Stromal cell of bone marrow (primary cell): ENCODE measurements around the gene LENG1.
"Not testable (repeated sequence)": the region's sequence is repeated elsewhere in the genome, so short reads cannot be mapped to it uniquely, and the experiment has no call there.

ENCODE experiments used
- DNase-seq: peaks from one replicate; pipeline ENCODE4 v3.0.0-alpha.2; 2012; ENCODE audit warnings: low read depth

Gene LENG1

DNA sequence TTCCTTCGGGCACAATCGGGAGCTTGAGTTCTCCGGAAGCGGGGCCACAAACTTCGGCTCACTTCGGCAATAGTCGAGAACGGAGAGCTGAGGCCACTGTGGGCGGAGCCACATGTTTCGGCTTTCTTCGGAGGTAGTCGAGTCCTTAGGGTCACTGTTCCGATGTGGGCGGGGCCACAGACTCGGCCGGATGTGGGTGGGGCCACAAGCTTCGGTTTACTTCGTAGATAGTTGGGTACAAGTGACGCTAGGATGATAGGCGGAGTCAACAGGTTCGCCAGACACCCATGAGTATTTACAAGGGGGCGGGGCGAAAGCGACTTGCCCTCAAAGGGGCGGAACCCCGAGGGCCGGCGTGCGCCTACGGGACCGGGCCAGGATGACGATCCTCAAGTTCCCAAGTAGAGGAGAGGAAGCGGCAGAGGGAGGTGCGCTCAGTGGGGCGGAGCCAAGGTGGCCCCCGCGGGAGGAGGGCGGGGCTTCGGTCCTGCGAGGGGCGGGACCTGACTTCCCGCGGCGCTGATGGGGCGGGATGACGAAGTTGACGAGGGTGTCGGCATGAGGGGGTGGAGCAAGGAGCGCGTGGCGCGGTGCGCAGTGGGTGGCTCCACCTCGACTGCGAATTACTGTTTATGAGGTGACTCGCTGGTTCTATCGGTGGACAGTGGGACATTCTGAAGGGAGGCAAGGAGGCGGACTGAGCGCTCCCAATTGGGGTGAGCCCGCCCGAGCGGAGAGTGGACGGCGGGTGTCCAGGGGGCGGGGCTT, 30.4 kb upstream of the LENG1 start:
- DNase-seq = peak; percentile 99

DNA sequence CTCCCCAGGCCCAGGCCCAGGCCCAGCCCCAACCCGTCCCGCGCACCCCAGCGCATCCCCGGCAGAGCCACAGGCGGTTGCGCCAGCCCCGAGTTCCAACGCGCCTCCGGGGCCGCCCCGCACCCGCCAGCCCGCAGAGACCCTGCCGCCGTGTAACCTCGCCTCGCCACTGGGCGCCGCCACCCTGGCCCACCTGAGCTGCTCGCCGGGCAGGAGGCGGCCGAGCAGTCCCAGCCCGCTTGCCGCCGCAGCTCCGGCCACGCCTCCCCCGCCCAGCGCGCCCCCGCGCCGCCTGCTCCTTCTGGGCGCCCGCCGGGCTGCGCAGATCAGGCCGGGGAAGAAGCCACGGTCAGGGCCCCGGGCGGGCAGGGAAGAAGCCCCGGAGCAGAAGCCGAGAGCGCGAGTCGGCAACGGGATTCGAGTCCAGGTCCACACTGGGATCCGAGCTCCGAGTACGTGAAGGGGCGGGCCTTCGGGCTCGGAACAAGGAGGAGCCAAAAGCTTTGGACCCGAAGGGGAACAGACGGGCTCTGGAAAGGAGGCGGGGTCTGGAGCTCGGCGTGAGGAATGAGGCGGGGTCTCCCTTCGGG, 29.7 kb upstream of the LENG1 start, which contains the start of gene MBOAT7:
MBOAT7 (minus strand) TSS at position 436 of the 590 bp plus-strand sequence. CDS start 1,072 bp downstream, outside the sequence.
- DNase-seq = no peak

DNA sequence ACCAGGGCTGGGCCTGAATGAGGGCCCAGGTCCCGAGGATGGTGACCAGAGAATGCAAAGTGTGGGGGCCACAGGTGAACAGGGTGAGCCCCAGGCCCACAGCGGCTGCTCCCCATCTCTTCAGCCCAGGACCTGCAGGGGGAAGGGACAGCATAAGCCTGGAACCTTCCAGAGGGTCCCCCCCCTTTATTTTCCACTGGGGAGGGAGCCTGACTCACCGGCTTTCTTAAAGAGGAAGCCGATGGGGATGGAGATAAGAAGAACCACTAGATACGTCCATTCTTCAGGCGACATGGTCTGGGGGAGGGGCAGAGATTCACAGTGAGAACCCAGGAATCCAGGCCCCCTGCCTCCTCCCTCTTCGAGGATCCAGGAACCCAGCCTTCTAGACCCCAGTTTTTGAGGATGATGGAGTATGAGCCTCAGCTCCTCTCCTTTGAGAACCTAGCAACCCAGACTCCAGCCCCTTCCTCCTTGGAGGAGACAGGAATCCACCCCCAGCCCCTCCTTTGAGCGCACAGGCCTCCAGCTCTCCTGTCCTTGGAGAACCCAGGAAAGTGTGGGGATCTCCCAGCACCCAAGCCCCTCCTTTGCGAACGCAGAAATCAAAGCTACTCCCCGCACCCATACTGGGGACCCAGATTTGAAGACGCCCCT, 28.8 kb upstream of the LENG1 start:
- no peak for DNase-seq

DNA sequence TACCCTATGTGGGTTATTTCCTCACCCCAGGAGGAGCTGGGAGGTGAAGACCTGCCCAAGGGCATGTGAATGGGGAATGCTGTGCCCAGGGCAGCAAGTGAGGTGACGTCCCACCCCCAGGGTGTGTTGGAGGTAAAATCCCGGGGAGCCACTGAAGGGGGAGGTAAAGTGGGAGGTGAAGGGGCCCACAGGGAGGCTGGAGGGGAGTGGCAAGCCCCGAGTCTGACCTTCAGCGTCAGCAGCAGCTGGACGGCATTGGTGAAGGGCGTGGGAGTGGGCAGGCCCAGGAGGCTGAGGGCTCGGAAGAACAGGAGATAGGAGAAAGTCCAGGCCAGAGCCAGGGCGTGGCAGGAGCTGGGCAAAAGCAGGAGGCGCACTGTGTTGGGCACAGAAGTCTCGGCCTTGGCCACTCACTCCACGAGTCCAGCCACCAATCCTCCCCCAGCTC, 27.4 kb upstream of the LENG1 start:
- DNase-seq = no peak

DNA sequence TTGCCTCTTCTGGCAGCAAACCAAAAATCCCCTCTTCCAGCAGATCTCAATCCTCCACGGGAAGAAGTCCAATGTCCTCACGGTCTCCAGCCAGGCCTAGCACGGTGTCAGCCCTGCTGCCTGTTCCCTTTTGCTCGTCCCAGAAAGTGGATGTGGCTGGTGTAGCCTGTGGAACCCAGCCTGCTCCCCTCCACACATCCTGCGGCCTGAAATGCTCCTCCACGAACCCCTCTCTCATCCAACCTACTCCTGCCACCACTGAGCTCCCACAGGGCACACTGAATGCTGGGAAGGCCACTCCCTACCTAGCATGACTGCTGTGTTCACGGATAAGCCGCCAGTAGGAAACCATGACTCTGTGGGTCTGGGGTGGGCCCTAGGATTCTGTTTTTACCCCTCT, 26.8 kb upstream of the LENG1 start:
- no peak for DNase-seq

DNA sequence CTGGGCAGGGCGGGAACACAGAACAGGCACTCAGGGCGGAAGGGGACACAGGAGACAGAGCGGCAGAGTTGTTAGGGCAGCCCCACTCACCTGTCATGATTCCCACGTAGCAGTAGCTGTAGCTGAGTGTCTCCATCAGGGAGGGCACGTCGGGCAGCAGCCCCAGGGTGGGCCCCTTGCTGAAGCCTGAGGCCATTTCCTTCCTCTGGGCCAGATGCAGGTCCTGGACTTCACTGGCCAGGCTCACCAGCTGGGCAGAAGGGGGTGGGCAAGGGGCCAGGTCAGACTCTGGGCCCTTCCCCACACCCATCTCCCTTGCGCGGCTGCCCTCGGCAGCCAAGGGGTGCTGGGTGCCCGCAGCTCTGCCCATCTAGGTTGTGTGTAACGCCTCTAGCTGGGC, 23.9 kb upstream of the LENG1 start:
- no peak for DNase-seq

DNA sequence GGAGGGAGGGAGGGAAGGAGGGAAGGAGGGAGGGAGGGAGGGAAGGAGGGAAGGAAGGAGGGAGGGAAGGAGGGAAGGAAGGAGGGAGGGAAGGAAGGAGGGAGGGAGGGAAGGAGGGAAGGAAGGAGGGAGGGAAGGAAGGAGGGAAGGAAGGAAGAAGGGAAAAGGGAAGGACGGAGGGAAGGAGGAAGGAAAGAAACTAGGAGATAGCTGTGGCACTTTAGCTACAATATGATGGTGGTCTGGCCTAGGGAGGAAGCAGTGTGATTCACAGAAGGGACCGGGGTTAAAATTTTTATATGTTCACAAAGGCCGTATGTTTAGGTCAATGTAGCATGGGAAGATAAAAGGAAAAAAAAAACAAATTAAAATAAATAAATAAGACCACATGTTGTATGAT, 22.4 kb upstream of the LENG1 start:
- DNase-seq = not testable (repeated sequence)

DNA sequence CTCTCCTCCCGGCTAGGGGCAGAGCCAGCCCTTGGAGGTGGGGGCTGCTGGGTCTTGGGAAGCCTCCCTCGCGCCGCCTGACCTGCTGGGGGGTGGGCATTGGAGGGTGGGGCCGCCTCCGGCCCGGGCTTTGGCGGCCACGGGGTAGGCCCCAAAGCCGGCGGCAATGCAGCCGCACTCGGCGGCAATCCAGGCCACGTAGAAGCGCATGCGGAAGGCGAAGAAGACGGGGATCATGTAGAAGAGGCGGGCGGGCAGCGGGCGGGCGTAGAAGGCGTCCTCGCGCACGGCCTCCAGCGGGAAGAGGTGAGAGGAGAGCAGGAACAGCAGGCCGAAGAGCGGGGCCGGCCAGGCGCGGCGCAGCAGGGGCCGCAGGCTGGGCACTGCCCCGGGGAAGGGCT, 21.2 kb upstream of the LENG1 start:
- no peak for DNase-seq

DNA sequence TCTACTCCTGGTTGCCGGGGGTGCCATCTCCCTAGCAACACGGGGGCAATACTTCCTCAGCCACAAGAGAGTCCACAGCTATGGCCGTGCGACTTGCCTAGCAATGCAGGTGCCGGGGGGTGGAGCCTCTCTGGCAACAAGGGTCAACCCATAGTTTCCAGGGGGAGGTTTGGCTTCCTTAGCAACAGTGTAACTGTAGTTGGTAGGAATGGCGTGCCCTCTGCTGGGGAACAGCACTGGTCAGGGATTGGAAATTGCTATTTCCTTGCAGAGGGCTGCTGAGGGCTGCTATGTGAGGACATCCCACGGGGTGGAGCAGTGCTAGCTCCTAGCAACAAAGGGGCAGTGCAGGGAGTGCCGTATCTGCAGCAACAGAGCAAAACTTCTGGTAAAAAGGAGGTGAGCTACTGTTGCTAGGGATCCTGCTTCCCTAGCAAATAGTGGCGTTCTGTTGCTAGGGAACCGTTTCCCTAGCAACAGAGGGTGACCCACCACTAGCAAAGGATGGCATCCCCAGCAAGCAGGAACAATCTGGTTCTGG, 20.5 kb upstream of the LENG1 start:
- no peak for DNase-seq

DNA sequence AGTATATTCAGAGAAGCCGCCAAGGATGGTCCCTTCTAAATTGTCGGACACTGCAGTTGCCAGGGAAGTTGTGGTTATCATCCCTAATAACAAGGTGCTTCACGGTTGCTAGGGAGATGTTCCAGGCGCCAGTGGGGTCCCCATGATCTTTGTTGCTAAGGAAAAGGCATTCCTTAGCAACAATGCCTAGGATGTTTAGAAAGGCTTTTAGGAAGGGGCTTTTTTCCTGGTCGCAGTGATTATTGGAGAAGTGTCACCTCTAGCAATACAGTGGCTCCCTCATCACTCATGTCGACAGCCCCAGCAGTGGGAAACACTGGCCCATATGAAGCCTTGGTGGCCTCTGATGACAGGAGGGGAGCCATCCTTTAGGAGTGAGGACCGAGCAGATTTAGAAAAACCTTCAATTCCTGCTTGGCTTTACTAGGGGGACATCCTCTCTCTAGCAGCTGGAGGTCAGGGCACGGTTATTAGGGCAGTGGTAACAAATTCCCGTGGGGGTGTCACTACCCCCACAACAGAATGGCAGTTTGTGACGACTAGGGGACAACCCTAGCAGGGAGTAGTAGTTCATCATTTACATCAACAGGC, 19.8 kb upstream of the LENG1 start:
- DNase-seq = no peak

DNA sequence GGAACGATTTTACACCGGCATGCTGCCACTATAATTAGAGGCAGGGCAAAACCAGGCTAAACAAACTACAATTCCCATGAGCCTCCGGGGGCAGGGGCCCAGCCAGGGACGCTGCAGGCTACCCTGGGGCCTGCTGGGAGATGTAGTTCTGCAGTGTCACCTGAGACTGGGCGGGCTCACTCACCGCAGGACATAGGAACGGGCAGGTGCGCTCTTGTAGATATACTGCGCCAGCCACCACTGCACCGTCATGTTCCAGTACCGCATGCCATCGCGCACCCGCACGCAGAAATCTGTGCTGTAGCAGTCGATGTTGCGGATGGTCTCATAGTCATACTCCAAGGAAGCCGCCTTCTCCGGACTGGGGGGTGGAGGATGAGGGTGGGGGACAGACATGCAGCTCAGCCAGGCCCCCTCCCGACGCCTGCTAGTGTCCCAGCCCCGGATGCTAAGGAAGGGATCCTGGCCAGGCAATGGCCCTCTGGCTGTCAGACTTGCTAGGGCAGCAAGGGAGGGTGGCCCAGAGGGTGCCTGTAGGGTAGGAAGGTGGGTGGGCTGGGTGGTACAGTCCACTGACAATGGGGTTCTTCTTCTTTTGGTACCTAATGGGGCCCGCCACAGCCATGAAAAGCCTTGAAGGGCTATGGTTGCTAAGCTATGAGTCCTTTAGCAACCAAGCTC, 19.2 kb upstream of the LENG1 start:
- DNase-seq = no peak

DNA sequence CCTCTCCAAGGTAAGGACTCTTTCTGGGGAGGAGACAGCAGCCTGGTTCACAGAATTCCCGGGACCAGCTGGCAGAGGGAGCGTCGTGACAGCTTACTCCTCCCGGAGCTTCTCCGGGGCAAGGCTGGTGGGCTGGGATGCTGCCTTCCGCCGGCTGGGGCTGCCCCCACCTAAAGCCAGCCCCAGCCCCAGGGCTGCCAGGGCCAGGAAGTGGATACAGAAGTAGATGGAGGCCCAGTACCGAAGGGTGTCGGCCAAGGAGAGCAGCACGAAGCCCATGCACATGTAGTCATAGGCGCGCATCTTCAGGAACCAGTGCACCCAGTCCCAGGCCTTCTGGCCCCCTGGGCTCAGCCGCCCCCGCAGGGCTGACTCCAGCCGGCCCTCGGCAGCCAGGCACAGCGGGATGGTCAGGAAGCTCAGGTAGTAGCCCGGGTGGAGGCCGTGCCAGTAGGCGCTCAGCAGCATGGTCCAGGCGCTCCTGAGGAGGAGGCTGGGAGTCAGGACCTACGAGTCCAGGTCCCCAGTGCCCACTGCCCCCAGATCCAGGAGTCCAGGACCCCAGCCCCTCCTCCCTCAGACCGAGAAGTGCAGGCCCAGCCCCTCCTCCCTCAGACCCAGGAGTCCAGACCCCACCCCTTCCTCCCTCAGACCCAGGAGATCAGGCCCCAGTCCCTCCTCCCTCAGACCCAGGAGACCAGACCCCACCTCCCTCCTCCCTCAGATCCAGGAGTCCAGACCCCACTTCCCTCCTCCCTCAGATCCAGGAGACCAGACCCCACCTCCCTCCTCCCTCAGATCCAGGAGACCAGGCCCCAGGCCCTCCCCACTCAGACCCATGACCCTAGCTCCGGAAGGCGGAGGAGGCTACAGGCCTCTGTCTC, 14.7 kb upstream of the LENG1 start:
- DNase-seq = no peak

DNA sequence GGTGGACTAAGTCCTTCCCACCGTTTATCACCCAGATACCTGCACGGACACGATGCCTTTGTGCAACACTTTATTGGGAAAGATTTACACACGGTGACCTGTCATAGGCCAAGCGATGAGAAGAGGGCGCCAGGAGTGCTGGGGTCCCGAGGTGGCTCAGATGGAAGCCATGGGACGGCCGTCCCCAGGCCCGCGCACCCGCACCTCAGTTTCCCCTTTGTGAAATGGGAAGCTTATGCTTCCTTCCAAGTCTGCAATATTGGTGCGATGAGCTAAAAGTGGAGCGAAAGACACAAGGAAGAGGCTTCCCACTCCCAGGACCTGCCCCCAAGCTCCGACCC, 13.8 kb upstream of the LENG1 start:
- no peak for DNase-seq

DNA sequence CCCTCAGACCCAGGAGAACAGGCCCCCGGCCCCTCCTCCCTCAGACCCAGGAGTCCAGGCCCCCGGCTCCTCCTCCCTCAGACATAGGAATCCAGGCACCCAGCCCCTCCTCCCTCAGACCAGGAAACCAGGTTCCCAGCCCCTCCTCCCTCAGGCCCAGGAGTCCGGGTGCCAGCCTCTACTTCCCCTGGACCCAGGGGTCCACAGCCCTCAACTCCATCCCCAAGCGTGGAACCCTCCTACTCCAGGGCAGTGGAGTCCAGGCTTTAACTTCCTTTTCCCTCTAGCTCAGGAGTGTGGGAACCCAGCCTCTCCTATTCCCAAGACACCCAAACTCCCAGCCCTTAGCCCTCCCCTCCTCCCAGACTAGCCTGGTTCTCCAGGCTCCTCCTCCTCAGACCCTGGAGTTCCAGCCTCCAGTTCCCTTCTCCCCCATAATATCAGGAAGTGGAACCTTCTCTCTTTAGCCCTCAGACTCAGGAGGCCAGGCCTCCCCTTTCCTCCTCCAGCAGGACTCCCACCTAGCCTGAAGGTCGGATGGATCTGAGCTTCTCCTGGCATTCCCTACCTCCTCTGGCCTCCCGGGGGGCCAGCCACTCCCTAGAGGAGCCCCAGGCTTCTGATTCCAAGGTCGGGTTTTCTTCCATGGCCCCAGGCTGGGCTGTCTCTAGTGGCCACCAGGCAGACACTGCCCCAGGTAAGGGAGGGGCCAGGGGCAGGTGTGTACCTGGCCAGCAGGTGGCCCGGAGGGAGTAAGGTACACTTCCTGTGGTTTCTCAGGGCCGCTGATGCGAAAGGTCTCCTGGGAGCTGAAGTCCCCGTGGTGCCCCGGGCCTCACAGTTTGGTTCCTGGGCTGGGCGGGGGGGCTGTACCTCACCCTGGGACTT, 13.2 kb upstream of the LENG1 start, which contains the start of gene TMC4:
TMC4 (minus strand) TSS at position 690 of the 888 bp plus-strand sequence; CDS start at position 647, 43 bp downstream.
- no peak for DNase-seq

DNA sequence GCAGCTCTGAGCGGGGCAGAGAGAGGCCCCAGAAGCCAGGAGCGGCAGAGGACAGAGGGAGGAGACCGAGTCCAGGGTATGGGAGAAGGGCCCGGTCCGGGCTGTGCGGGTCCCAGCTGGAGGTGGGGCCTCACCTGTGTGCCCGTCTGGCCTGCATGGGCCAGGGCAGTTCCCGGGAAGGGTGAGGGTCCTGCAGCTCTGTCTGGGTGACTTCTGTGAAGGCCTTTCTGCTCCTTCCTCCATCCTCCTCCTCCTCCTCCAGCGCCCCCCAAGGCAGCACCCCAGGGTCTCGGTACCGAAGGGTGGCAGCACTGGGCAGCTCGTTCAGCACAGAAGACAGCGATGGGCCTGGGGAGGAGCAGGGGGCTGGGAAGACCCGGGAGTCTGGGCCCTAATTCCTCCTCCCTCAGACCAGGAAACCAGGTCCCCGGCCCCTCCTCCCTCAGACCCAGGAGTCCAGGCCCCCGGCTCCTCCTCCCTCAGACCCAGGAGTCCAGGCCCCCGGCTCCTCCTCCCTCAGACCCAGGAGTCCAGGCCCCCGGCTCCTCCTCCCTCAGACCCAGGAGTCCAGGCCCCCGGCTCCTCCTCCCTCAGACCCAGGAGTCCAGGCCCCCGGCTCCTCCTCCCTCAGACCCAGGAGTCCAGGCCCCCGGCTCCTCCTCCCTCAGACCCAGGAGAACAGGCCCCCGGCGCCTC, 12.4 kb upstream of the LENG1 start:
- not testable (repeated sequence) for DNase-seq

DNA sequence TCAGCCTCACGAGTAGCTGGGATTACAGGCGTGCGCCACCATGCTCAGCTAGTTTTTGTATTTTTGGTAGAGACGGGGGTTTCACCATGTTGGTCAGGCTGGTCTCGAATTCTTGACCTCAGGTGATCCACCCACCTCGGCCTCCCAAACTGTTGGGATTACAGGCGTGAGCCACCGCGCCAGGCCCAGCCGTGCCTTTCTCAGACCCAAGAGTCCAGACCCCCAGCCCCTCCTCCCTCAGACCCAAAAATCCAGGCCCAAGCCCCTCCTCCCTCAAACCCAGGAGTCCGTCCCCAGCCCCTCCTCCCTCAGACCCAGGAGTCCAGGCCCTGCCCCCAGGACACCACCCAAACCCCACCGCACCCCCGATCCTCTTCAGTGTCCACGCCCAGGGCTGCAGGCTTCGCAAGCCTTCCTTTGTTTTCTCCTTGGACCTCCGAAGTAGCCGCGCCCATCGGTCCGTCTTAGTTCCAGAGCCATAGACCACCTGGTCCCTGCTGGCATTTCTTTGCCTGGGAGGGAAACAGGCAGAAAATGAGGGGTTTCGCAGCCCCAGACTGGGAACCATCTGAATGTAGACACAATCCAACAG, 9.7 kb upstream of the LENG1 start:
- DNase-seq = no peak

DNA sequence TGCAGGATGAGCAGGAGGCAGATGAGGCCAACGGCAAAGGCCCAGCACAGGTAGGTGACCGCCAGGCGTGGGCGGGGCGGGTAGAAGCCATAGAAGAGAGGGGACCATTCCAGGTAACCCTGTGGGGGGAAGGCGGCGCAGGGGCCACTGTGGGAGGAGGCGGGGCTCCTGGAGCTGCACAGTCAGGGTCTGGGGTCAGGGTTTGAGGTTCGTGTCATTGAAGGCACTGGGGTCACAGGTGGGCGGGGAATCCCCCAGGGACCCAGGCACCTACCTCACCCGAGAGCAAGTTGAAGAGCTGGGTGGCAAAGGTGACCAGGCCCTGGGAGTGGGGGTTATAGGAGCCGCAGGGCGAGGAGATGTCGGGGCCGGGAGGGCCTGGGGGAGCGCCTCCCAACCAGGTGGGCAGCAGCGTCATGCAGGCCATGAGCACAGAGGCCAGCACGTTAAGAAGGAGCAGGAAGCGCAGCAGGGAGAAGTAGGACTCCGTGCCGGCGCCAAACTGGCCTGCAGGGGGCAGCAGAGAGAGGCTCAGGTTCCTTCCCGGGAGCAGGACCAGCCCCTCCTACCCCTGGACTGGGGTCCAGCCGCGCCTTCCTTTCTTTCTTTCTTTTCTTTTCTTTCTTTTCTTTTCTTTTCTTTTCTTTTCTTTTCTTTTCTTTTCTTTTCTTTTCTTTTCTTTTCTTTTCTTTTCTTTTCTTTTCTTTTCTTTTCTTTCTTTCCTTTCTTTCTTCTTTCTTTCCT, 8.8 kb upstream of the LENG1 start:
- peak; percentile 62 for DNase-seq

DNA sequence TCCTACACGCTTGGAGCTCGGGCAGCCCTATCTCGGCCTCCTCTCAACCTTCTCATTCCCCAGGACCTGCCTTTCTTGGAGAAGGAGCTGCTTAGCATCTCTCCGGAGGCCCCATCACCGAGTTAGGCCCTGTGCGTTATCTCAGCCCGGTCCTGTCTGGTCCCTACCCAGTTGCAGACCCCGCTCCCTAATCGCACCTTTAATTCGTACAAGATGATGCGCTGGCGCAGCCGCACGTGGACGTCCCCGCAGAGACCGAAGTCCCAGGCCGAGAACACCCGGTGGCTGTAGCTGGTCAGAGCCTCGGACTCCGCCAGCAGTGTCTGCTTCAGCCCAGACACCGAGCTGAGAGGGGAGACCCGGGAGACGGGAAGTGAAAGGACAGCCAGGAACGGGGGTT, 5.7 kb upstream of the LENG1 start:
- no peak for DNase-seq
